Esophagus mucosa (tissue), 1 donor: ENCODE measurements around the gene STX16. TPM values are rescaled to one million over a fixed set of nuclear protein-coding genes. Genes with fewer than 3 reads are reported as not detected.

Source experiments
- total RNA-seq: library from RNA; stranded (reverse); gene quantifications from one replicate; pipeline ENCODE4 v1.2.4, GENCODE V29; 2023
- donor health status: DM: yes; HTN: yes; CAD: no.

Gene STX16
- total RNA-seq, 1 donor from 2014 or later, result 27.0 TPM

Other genes with a start within 250 kb of the STX16 start
- 0.16 TPM for gene APCDD1L, start 135.9 kb upstream of the STX16 start, total RNA-seq
- gene NPEPL1, start 41.5 kb downstream of the STX16 start, total RNA-seq, result 21.9 TPM
- 0.64 TPM for gene GNAS-AS1, start 199.6 kb downstream of the STX16 start, total RNA-seq
- 361 TPM for gene GNAS, start 201.4 kb downstream of the STX16 start, total RNA-seq